ENCODE measurements around the gene KIF2C. TPM values are rescaled to one million over a fixed set of nuclear protein-coding genes. Genes with fewer than 3 reads are reported as not detected.
A peak's percentile ranks its signal among the peaks of the same experiment; 100 is the strongest.

KIF2C gene
- total and polyA plus RNA-seq, 9 of the 15 experiments (the other 6 are each of a cell fraction or from before 2014, with no cell fraction given) = 84.9 to 226 (median 169) TPM

DNA sequence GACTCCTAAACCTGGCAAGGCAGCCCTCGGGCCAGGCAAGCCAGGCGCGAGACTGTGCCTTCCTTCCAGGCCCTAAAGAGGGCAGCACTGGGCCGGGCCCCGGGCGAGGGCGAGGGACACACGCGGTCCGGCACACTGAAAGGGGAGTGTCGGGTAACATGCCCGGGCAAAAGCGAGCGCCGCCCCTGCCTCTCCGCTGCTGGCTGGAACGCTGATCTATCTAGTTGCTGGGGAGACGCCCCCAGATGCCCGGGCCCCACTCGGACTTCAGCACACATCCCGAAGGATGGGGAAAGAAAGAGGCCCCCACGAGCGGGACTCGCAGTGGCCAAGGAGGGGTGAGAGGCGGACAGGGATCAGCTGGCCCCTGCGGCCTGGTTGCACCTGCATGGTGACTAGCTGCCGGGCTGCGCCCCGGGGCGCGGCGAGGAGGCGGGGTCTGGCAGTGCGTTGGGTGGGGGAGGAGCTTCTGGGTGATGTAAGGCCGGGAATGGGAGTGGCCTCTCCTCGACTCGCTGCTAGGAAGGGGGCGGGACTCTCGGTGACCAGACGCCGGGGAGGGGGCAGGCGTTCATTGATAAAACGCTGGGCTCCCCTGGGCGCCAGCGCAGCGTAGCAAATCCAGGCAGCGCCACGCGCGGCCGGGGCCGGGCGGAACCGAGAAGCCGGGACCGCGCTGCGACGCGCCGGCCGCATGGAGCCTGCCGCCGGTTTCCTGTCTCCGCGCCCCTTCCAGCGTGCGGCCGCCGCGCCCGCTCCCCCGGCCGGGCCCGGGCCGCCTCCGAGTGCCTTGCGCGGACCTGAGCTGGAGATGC, 60.3 kb downstream of the KIF2C start, which contains the start of gene PLK3 (continued):
- TF ChIP-seq, protein P1, sequence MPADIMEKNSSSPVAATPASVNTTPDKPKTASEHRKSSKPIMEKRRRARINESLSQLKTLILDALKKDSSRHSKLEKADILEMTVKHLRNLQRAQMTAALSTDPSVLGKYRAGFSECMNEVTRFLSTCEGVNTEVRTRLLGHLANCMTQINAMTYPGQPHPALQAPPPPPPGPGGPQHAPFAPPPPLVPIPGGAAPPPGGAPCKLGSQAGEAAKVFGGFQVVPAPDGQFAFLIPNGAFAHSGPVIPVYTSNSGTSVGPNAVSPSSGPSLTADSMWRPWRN (IDR thresholded peaks at IDR 0.05; ENCODE audit: low read depth) = 0 out of 2 replicates have a peak, but pooled peaks have one; percentile 42
- TF ChIP-seq MEF2D (tag; conservative IDR thresholded peaks at IDR 0.05; ENCODE audit: low read depth) = 0 out of 2 replicates have a peak, but pooled peaks have one; percentile 22
- TF ChIP-seq, protein P2, sequence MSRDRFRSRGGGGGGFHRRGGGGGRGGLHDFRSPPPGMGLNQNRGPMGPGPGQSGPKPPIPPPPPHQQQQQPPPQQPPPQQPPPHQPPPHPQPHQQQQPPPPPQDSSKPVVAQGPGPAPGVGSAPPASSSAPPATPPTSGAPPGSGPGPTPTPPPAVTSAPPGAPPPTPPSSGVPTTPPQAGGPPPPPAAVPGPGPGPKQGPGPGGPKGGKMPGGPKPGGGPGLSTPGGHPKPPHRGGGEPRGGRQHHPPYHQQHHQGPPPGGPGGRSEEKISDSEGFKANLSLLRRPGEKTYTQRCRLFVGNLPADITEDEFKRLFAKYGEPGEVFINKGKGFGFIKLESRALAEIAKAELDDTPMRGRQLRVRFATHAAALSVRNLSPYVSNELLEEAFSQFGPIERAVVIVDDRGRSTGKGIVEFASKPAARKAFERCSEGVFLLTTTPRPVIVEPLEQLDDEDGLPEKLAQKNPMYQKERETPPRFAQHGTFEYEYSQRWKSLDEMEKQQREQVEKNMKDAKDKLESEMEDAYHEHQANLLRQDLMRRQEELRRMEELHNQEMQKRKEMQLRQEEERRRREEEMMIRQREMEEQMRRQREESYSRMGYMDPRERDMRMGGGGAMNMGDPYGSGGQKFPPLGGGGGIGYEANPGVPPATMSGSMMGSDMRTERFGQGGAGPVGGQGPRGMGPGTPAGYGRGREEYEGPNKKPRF (IDR thresholded peaks at IDR 0.05; ENCODE audit: low read depth, low read length) = no peak
- peak; percentile 62 for TF ChIP-seq SMARCB1 (IDR thresholded peaks at IDR 0.05; ENCODE audit: insufficient read length, low read depth)
- peak; percentile 38; the same call in 1 of the 2 replicates for TF ChIP-seq HIVEP1 (CRISPR knock-in tag; IDR thresholded peaks at IDR 0.05)
- peak; percentile 99 for TF ChIP-seq DACH1 (IDR thresholded peaks at IDR 0.05; ENCODE audit: partially characterized antibody)
- TF ChIP-seq, protein P3, sequence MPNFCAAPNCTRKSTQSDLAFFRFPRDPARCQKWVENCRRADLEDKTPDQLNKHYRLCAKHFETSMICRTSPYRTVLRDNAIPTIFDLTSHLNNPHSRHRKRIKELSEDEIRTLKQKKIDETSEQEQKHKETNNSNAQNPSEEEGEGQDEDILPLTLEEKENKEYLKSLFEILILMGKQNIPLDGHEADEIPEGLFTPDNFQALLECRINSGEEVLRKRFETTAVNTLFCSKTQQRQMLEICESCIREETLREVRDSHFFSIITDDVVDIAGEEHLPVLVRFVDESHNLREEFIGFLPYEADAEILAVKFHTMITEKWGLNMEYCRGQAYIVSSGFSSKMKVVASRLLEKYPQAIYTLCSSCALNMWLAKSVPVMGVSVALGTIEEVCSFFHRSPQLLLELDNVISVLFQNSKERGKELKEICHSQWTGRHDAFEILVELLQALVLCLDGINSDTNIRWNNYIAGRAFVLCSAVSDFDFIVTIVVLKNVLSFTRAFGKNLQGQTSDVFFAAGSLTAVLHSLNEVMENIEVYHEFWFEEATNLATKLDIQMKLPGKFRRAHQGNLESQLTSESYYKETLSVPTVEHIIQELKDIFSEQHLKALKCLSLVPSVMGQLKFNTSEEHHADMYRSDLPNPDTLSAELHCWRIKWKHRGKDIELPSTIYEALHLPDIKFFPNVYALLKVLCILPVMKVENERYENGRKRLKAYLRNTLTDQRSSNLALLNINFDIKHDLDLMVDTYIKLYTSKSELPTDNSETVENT (CRISPR knock-in tag; IDR thresholded peaks at IDR 0.05) = peak; percentile 39
- peak; percentile 91 for TF ChIP-seq GATAD2B (IDR thresholded peaks at IDR 0.05; ENCODE audit: borderline replicate concordance)
- TF ChIP-seq HDAC1 (IDR thresholded peaks at IDR 0.05) = peak; percentile 53 to 99; a peak in 3 of 4 replicates
- no peak for TF ChIP-seq MEF2A (IDR thresholded peaks at IDR 0.05; ENCODE audit: control insufficient read depth, low read depth, low read length)
- TF ChIP-seq, protein P4, sequence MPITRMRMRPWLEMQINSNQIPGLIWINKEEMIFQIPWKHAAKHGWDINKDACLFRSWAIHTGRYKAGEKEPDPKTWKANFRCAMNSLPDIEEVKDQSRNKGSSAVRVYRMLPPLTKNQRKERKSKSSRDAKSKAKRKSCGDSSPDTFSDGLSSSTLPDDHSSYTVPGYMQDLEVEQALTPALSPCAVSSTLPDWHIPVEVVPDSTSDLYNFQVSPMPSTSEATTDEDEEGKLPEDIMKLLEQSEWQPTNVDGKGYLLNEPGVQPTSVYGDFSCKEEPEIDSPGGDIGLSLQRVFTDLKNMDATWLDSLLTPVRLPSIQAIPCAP (CRISPR knock-in tag; IDR thresholded peaks at IDR 0.05; ENCODE audit: borderline replicate concordance) = no peak; the same call in 1 of the 2 replicates
- no peak; a peak in 1 of 4 replicates for TF ChIP-seq TBL1XR1 (IDR thresholded peaks at IDR 0.05; ENCODE audit: low read length in 2 of 2)
- no peak for TF ChIP-seq ZNF121 (CRISPR knock-in tag; conservative IDR thresholded peaks at IDR 0.05)
- TF ChIP-seq RBM25 (IDR thresholded peaks at IDR 0.05; ENCODE audit: low read depth, low read length, severe bottlenecking) = no peak
- no peak for TF ChIP-seq MED1 (CRISPR knock-in tag; IDR thresholded peaks at IDR 0.05; ENCODE audit: borderline replicate concordance)
- TF ChIP-seq BRD9 (IDR thresholded peaks at IDR 0.05; ENCODE audit: low read depth, partially characterized antibody) = peak; percentile 93
- TF ChIP-seq CHCHD3 (CRISPR knock-in tag; IDR thresholded peaks at IDR 0.05) = no peak
- peak; percentile 83 for TF ChIP-seq HMGN3 (IDR thresholded peaks at IDR 0.05; ENCODE audit: borderline replicate concordance, extremely low read depth, insufficient read length, low read depth, low read length)
- TF ChIP-seq JUND (IDR thresholded peaks at IDR 0.05; ENCODE audit: borderline replicate concordance, low read depth, low read length) = peak; percentile 74
- peak; percentile 66; the same call in 1 of the 3 replicates for TF ChIP-seq JUND (tag; IDR thresholded peaks at IDR 0.05; ENCODE audit: borderline replicate concordance, low read depth, low read length)
- no peak for TF ChIP-seq HCFC1 (IDR thresholded peaks at IDR 0.05; ENCODE audit: low read depth, low read length)

All from K562 (cell line).